SK-N-SH (cell line): ENCODE results near the gene IL16.

Experiments used
- POLR2AphosphoS5 ChIP-seq: IDR thresholded peaks from 2 replicates; pipeline ENCODE4 v1.6.1; 2012; ENCODE audit warnings: low read depth, low read length
- TF ChIP-seq, protein P1 (sequence below): IDR thresholded peaks from 2 replicates; pipeline ENCODE4 v1.4.0; 2012; ENCODE audit warnings: low read depth, borderline replicate concordance
- TF ChIP-seq, protein P2 (sequence below): fragments of 200-600 bp; sonication (generic); IDR thresholded peaks from 2 replicates; pipeline ENCODE4 v1.6.1; 2017; ENCODE audit warnings: antibody characterized with exemption, mild to moderate bottlenecking, moderate library complexity
- TF ChIP-seq, protein P3 (sequence below): fragments of 150-350 bp; IDR thresholded peaks from 2 replicates; pipeline ENCODE4 v1.6.1; 2016; ENCODE audit warnings: mild to moderate bottlenecking, low read depth, low read length

DNA sequence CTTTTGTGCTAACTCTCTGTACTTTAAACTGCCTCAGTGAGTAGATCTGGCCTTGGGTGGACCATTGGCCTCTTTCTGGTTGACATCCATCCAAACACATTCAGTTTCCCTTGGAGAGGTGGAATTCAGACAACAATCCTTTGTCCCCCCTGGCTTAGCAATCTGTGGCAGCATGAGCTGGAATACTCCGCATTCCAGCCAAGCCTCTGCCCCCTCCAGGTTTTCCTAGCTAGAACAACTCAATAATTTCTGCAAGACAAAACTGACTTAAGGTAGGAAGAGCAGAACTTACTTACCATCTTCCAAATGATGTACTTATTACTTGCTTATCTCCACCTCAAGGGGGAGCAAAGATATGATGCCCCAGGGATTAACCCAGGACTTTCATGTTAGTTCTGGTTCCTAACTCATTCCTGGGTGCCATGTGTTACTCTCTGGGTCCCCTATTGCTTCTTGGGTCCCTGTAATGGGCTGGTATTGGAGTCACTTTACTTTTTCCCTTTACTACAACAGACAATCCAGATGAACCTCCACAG is 21.8 kb upstream of the IL16 start:
- TF ChIP-seq, protein P1, sequence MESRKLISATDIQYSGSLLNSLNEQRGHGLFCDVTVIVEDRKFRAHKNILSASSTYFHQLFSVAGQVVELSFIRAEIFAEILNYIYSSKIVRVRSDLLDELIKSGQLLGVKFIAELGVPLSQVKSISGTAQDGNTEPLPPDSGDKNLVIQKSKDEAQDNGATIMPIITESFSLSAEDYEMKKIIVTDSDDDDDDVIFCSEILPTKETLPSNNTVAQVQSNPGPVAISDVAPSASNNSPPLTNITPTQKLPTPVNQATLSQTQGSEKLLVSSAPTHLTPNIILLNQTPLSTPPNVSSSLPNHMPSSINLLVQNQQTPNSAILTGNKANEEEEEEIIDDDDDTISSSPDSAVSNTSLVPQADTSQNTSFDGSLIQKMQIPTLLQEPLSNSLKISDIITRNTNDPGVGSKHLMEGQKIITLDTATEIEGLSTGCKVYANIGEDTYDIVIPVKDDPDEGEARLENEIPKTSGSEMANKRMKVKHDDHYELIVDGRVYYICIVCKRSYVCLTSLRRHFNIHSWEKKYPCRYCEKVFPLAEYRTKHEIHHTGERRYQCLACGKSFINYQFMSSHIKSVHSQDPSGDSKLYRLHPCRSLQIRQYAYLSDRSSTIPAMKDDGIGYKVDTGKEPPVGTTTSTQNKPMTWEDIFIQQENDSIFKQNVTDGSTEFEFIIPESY, result no peak
- TF ChIP-seq POLR2AphosphoS5, result no peak
- TF ChIP-seq, protein P2, sequence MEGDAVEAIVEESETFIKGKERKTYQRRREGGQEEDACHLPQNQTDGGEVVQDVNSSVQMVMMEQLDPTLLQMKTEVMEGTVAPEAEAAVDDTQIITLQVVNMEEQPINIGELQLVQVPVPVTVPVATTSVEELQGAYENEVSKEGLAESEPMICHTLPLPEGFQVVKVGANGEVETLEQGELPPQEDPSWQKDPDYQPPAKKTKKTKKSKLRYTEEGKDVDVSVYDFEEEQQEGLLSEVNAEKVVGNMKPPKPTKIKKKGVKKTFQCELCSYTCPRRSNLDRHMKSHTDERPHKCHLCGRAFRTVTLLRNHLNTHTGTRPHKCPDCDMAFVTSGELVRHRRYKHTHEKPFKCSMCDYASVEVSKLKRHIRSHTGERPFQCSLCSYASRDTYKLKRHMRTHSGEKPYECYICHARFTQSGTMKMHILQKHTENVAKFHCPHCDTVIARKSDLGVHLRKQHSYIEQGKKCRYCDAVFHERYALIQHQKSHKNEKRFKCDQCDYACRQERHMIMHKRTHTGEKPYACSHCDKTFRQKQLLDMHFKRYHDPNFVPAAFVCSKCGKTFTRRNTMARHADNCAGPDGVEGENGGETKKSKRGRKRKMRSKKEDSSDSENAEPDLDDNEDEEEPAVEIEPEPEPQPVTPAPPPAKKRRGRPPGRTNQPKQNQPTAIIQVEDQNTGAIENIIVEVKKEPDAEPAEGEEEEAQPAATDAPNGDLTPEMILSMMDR, result no peak
- TF ChIP-seq, protein P3, sequence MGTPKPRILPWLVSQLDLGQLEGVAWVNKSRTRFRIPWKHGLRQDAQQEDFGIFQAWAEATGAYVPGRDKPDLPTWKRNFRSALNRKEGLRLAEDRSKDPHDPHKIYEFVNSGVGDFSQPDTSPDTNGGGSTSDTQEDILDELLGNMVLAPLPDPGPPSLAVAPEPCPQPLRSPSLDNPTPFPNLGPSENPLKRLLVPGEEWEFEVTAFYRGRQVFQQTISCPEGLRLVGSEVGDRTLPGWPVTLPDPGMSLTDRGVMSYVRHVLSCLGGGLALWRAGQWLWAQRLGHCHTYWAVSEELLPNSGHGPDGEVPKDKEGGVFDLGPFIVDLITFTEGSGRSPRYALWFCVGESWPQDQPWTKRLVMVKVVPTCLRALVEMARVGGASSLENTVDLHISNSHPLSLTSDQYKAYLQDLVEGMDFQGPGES, result no peak
